Neural progenitor cell (in vitro differentiated cells): ENCODE data around the gene NLGN2. TPM values are rescaled to one million over a fixed set of nuclear protein-coding genes. Genes with fewer than 3 reads are reported as not detected.

Source experiments
- DNase-seq: peaks from one replicate; pipeline ENCODE4 v3.0.0-alpha.2; 2016; ENCODE audit warnings: low spot score
- H2AFZ ChIP-seq: fragments of 200-600 bp; sonication (generic); replicated peaks from 2 replicates; pipeline ENCODE4 v1.6.1; 2016; ENCODE audit warnings: antibody characterized with exemption
- H3F3A ChIP-seq: fragments of 200-600 bp; sonication (generic); 2 replicates; pipeline ENCODE4 v1.6.1; 2016; ENCODE audit warnings: antibody characterized with exemption, low read depth
- H3K27ac ChIP-seq: fragments of 200-600 bp; sonication (generic); 2 replicates; pipeline ENCODE4 v1.5.1; 2016; ENCODE audit warnings: mild to moderate bottlenecking
- H3K27me3 ChIP-seq: fragments of 200-600 bp; sonication (generic); 2 replicates; pipeline ENCODE4 v1.6.1; 2016; ENCODE audit warnings: mild to moderate bottlenecking, moderate library complexity
- H3K36me3 ChIP-seq: fragments of 200-600 bp; sonication (generic); 2 replicates; pipeline ENCODE4 v1.5.1; 2016
- H3K4me1 ChIP-seq: fragments of 200-600 bp; sonication (generic); 2 replicates; pipeline ENCODE4 v1.6.1; 2016; ENCODE audit warnings: mixed run types
- H3K4me2 ChIP-seq: fragments of 200-600 bp; sonication (generic); 2 replicates; pipeline ENCODE4 v1.6.1; 2016
- H3K4me3 ChIP-seq: fragments of 200-600 bp; sonication (generic); 2 replicates; pipeline ENCODE4 v1.5.1; 2016
- H3K79me2 ChIP-seq: fragments of 200-600 bp; sonication (generic); 2 replicates; pipeline ENCODE4 v1.6.1; 2016; ENCODE audit warnings: low read depth
- H3K9ac ChIP-seq: fragments of 200-600 bp; sonication (generic); 2 replicates; pipeline ENCODE4 v1.6.1; 2016
- H3K9me3 ChIP-seq: fragments of 200-600 bp; sonication (generic); 2 replicates; pipeline ENCODE4 v1.5.1; 2016; ENCODE audit warnings: low read depth
- H4K20me1 ChIP-seq: fragments of 200-600 bp; sonication (generic); 2 replicates; pipeline ENCODE4 v1.6.1; 2016; ENCODE audit warnings: low read depth
- H3K27ac Mint-ChIP-seq: 3 replicates; pipeline ENCODE4 v1.8.0; 2021; ENCODE audit warnings: mixed read lengths
- H3K27me3 Mint-ChIP-seq: 2 replicates; pipeline ENCODE4 v1.8.0; 2022; ENCODE audit warnings: low read depth, mild to moderate bottlenecking, inconsistent platforms, moderate library complexity, mixed read lengths; ENCODE audit not compliant: insufficient read depth
- H3K36me3 Mint-ChIP-seq: 3 replicates; pipeline ENCODE4 v1.8.0; 2021; ENCODE audit warnings: mixed read lengths
- H3K4me1 Mint-ChIP-seq: 3 replicates; pipeline ENCODE4 v1.8.0; 2021; ENCODE audit warnings: mixed read lengths
- H3K4me3 Mint-ChIP-seq: 3 replicates; pipeline ENCODE4 v1.8.0; 2021; ENCODE audit warnings: mild to moderate bottlenecking, moderate library complexity, mixed read lengths
- H3K9me3 Mint-ChIP-seq: 3 replicates; pipeline ENCODE4 v1.8.0; 2020; ENCODE audit warnings: mixed read lengths
- CTCF ChIP-seq: fragments of 200-600 bp; sonication (generic); IDR thresholded peaks from 2 replicates; pipeline ENCODE4 v1.5.1; 2017; ENCODE audit warnings: antibody characterized with exemption, mild to moderate bottlenecking
- EZH2 ChIP-seq: fragments of 200-600 bp; sonication (generic); IDR thresholded peaks from 2 replicates; pipeline ENCODE4 v1.6.1; 2017; ENCODE audit warnings: antibody characterized with exemption, mild to moderate bottlenecking, moderate library complexity
- EZH2phosphoT487 ChIP-seq: fragments of 200-600 bp; sonication (generic); IDR thresholded peaks from 2 replicates; pipeline ENCODE4 v1.6.1; 2017; ENCODE audit warnings: antibody characterized with exemption
- total RNA-seq: library from RNA; depleted of rRNA; stranded (reverse); fragments of >200 nt; gene quantifications from 2 replicates; pipeline ENCODE4 v1.2.3, GENCODE V29; 2015; ENCODE audit warnings: low replicate concordance

Gene NLGN2
- total RNA-seq, 1 donor from 2014 or later: 13.9 TPM

GRCh38 chr17:7403977-7404736, 3.5 kb upstream of the NLGN2 start, which contains the start of gene TMEM256:
TMEM256 (minus strand) TSS chr17:7404097; CDS start chr17:7404084, 13 bp downstream.
- H3K27ac Mint-ChIP-seq: peak within 1 kb of the TSS; percentile 50
- Histone ChIP-seq H3K4me1 (peaks cover 19% of the 10 kb centered on the region), H3K27me3 (no peaks in the 10 kb centered on the region), H3K4me3 (peak within 1 kb of the TSS; percentile 97), H3K36me3 (no peaks in the 10 kb centered on the region), H3K9ac (peak within 1 kb of the TSS; percentile 81), H4K20me1 (peaks cover 36% of the 10 kb centered on the region), H2AFZ (no peak within 1 kb of the TSS), H3K79me2 (peaks cover 46% of the 10 kb centered on the region), H3K27ac (peak within 1 kb of the TSS; percentile 58), H3F3A (peaks cover 50% of the 10 kb centered on the region), H3K9me3 (no peaks in the 10 kb centered on the region), H3K4me2 (peak within 1 kb of the TSS; percentile 100)
- TF ChIP-seq EZH2: no peak
- peak within 1 kb of the TSS; percentile 96 for H3K4me3 Mint-ChIP-seq
- H3K27me3 Mint-ChIP-seq: peaks cover 13% of the 10 kb centered on the region
- H3K9me3 Mint-ChIP-seq: no peaks in the 10 kb centered on the region
- DNase-seq: peak; percentile 100
- peaks cover 9% of the 10 kb centered on the region for H3K36me3 Mint-ChIP-seq
- H3K4me1 Mint-ChIP-seq: peaks cover 35% of the 10 kb centered on the region

- H3K27me3 ChIP-seq: no peaks in the 10 kb centered on the region
- Mint-ChIP-seq H3K9me3 (no peaks in the 10 kb centered on the region), H3K4me3 (peak overlapping the region; percentile 96), H3K36me3 (peaks cover 13% of the 10 kb centered on the region), H3K27me3 (peaks cover 16% of the 10 kb centered on the region), H3K4me1 (peaks cover 38% of the 10 kb centered on the region), H3K27ac (peak overlapping the region; percentile 50)
- no peak for TF ChIP-seq EZH2
- TF ChIP-seq EZH2phosphoT487: no peak
- TF ChIP-seq CTCF: no peak
- peak overlapping the region; percentile 58 for H3K27ac ChIP-seq
- H3F3A ChIP-seq: peaks cover 44% of the 10 kb centered on the region
- H4K20me1 ChIP-seq: peaks cover 41% of the 10 kb centered on the region
- no peaks in the 10 kb centered on the region for H3K36me3 ChIP-seq
- peak overlapping the region; percentile 81 for H3K9ac ChIP-seq
- DNase-seq: peak; percentile 90
- no peaks in the 10 kb centered on the region for H3K9me3 ChIP-seq
- peak overlapping the region; percentile 97 for H3K4me3 ChIP-seq
- H3K79me2 ChIP-seq: peaks cover 46% of the 10 kb centered on the region
- H3K4me2 ChIP-seq: peak overlapping the region; percentile 100
- no peak overlapping the region for H2AFZ ChIP-seq
- peaks cover 19% of the 10 kb centered on the region for H3K4me1 ChIP-seq
These were observed 2.8 kb upstream of the NLGN2 start for GRCh38 chr17:7404737-7405349.

GRCh38 chr17:7405350-7406234, 2.1 kb upstream of the NLGN2 start:
- H3K9me3 ChIP-seq: no peaks in the 10 kb centered on the region
- peak overlapping the region; percentile 58 for H3K27ac ChIP-seq
- peaks cover 21% of the 10 kb centered on the region for H3K36me3 Mint-ChIP-seq
- H3K27me3 Mint-ChIP-seq: peaks cover 16% of the 10 kb centered on the region
- H3K27ac Mint-ChIP-seq: peak overlapping the region; percentile 50
- peak overlapping the region; percentile 95 for H3K4me3 Mint-ChIP-seq
- peaks cover 43% of the 10 kb centered on the region for H3K4me1 Mint-ChIP-seq
- H3K79me2 ChIP-seq: peaks cover 46% of the 10 kb centered on the region
- TF ChIP-seq EZH2phosphoT487 (no peak), EZH2 (no peak), CTCF (no peak)
- H3K36me3 ChIP-seq: no peaks in the 10 kb centered on the region
- no peaks in the 10 kb centered on the region for H3K27me3 ChIP-seq
- peaks cover 43% of the 10 kb centered on the region for H4K20me1 ChIP-seq
- no peaks in the 10 kb centered on the region for H3K9me3 Mint-ChIP-seq
- H3K4me1 ChIP-seq: peaks cover 19% of the 10 kb centered on the region
- H3K4me3 ChIP-seq: peak overlapping the region; percentile 97
- H3K9ac ChIP-seq: peak overlapping the region; percentile 81
- no peak overlapping the region for H2AFZ ChIP-seq
- peaks cover 43% of the 10 kb centered on the region for H3F3A ChIP-seq
- peak; percentile 70 for DNase-seq
- peak overlapping the region; percentile 100 for H3K4me2 ChIP-seq
